T47D (cell line): ENCODE results near the gene TBC1D23.
"Not testable (repeated sequence)": the region's sequence is repeated elsewhere in the genome, so short reads cannot be mapped to it uniquely, and the experiment has no call there.

Source experiments
- DNase-seq, 2 experiments: peaks; one replicate each; pipeline versions ENCODE4 v3.0.0 to v3.0.0-alpha.2; 2011 to 2012; ENCODE audit warnings: low read depth in 1 of 2, low spot score in 1 of 2
- JUND ChIP-seq: IDR thresholded peaks from 2 replicates; pipeline ENCODE4 v1.6.1; 2012; ENCODE audit warnings: low read depth
- in situ Hi-C: cut with HindIII; loops from 2 replicates; pipeline ENCODE4 v1.10.0; 2016; ENCODE audit warnings: low sequenced_read_pairs, low pct_unique_long_range_greater_than_20kb

The TBC1D23 gene

GRCh38 chr3:100234364-100234763 is 26.4 kb upstream of the TBC1D23 start:
- no peak for DNase-seq
- no peak for TF ChIP-seq JUND
- in situ Hi-C loops = no loop called here

GRCh38 chr3:100238599-100238998 is 22.2 kb upstream of the TBC1D23 start:
- no peak for TF ChIP-seq JUND
- no peak for DNase-seq
- in situ Hi-C loops = no loop called here

GRCh38 chr3:100242471-100242870 is 18.3 kb upstream of the TBC1D23 start:
- in situ Hi-C loops, DNase-seq: not testable (repeated sequence)

GRCh38 chr3:100244264-100244663 is 16.5 kb upstream of the TBC1D23 start:
- DNase-seq = peak in 1 of 2 experiments; percentile 12
- in situ Hi-C loops = no loop called here
- no peak for TF ChIP-seq JUND

- in situ Hi-C loops = no loop called here
- no peak for DNase-seq
- TF ChIP-seq JUND = no peak
Observed at GRCh38 chr3:100245136-100245535, 15.7 kb upstream of the TBC1D23 start.

- DNase-seq = no peak
- in situ Hi-C loops = no loop called here
Observed at GRCh38 chr3:100245927-100246326, 14.9 kb upstream of the TBC1D23 start.

GRCh38 chr3:100246999-100247398 is 13.8 kb upstream of the TBC1D23 start:
- in situ Hi-C loops = no loop called here
- TF ChIP-seq JUND = no peak
- DNase-seq = no peak

More at GRCh38 chr3:100245927-100246326, 14.9 kb upstream of the TBC1D23 start:
- no peak for TF ChIP-seq JUND

GRCh38 chr3:100252001-100252400 is 8.8 kb upstream of the TBC1D23 start:
- no peak for DNase-seq

GRCh38 chr3:100254168-100254777 is 6.5 kb upstream of the TBC1D23 start:
- TF ChIP-seq JUND = no peak
- in situ Hi-C loops = no loop called here
- DNase-seq = peak; percentile 22 to 71

More at GRCh38 chr3:100252001-100252400, 8.8 kb upstream of the TBC1D23 start:
- in situ Hi-C loops = no loop called here
- TF ChIP-seq JUND = no peak

- DNase-seq = no peak
- no peak for TF ChIP-seq JUND
- in situ Hi-C loops = no loop called here
Observed at GRCh38 chr3:100256731-100257151, 4.1 kb upstream of the TBC1D23 start.

GRCh38 chr3:100257586-100257985 is 3.2 kb upstream of the TBC1D23 start:
- TF ChIP-seq JUND = no peak
- no peak for DNase-seq
- in situ Hi-C loops = no loop called here

- in situ Hi-C loops = no loop called here
- no peak for DNase-seq
- no peak for TF ChIP-seq JUND
Observed at GRCh38 chr3:100260081-100260684, 609 bp upstream of the TBC1D23 start.

GRCh38 chr3:100261485-100261903 is 702 bp downstream of the TBC1D23 start:
- no peak for TF ChIP-seq JUND
- no peak for DNase-seq
- in situ Hi-C loops = no loop called here

GRCh38 chr3:100262925-100263324 is 2.1 kb downstream of the TBC1D23 start:
- DNase-seq, in situ Hi-C loops: not testable (repeated sequence)
